PC-3 (cell line): ENCODE results near the gene CLN3. TPM values are rescaled to one million over a fixed set of nuclear protein-coding genes. Genes with fewer than 3 reads are reported as not detected.

ENCODE experiments used
- ATAC-seq: fragments of 200-7000 bp; cut with Tn5 transposase; 2 replicates; pipeline ENCODE4 v1.9.1; 2020; ENCODE audit warnings: mild to moderate bottlenecking, moderate library complexity
- BruUV-seq: library from RNA; stranded (reverse); fragments of 400-500 nt; replicated peaks from 2 replicates; lab custom pipeline; 2021; lab: Mats Ljungman, UMichigan
- CTCF ChIA-PET: fragments of 300-600 bp; sonication (Branson Sonifier 250); formaldehyde crosslinking; loops from one replicate; lab custom pipeline; 2022; ENCODE audit warnings: antibody characterized with exemption; lab: Charles Lee
- POLR2A ChIA-PET: fragments of 300-600 bp; sonication (Branson Sonifier 250); formaldehyde crosslinking; loops from one replicate; lab custom pipeline; 2022; ENCODE audit warnings: antibody characterized with exemption; ENCODE audit not compliant: unreplicated experiment; lab: Charles Lee
- DNase-seq: peaks from one replicate; pipeline ENCODE4 v3.0.0-alpha.2; 2015
- H2AFZ ChIP-seq: fragments of 300-600 bp; sonication (generic); 2 replicates; pipeline ENCODE4 v1.6.0; 2016; ENCODE audit warnings: antibody characterized with exemption, low read length
- H3F3A ChIP-seq: fragments of 300-600 bp; sonication (generic); one replicate; pipeline ENCODE4 v1.6.0; 2017; ENCODE audit warnings: antibody characterized with exemption, low read length, control low read depth, mild to moderate bottlenecking; ENCODE audit not compliant: unreplicated experiment
- H3K27ac ChIP-seq: fragments of 300-600 bp; sonication (generic); 2 replicates; pipeline ENCODE4 v1.5.1; 2016; ENCODE audit warnings: mild to moderate bottlenecking, low read length
- H3K27me3 ChIP-seq: fragments of 300-600 bp; sonication (generic); 2 replicates; pipeline ENCODE4 v1.6.1; 2016; ENCODE audit warnings: low read length, mixed read lengths
- H3K36me3 ChIP-seq: fragments of 300-600 bp; sonication (generic); 2 replicates; pipeline ENCODE4 v1.6.1; 2016; ENCODE audit warnings: low read depth, mixed run types, low read length, mixed read lengths
- H3K4me1 ChIP-seq: fragments of 300-600 bp; sonication (generic); 2 replicates; pipeline ENCODE4 v1.5.1; 2016; ENCODE audit warnings: low read length; ENCODE audit not compliant: insufficient read depth
- H3K4me2 ChIP-seq: fragments of 300-600 bp; sonication (generic); 2 replicates; pipeline ENCODE4 v1.6.0; 2016; ENCODE audit warnings: low read length
- H3K4me3 ChIP-seq: fragments of 300-600 bp; sonication (generic); 2 replicates; pipeline ENCODE4 v1.5.1; 2016; ENCODE audit warnings: mild to moderate bottlenecking, low read length, mixed read lengths
- H3K79me2 ChIP-seq: fragments of 300-600 bp; sonication (generic); 2 replicates; pipeline ENCODE4 v1.6.1; 2017; ENCODE audit warnings: low read length, mixed read lengths
- H3K9ac ChIP-seq: fragments of 300-600 bp; sonication (generic); 2 replicates; pipeline ENCODE4 v1.6.0; 2016; ENCODE audit warnings: mild to moderate bottlenecking, low read length
- H3K9me2 ChIP-seq: fragments of 300-600 bp; sonication (generic); replicated peaks from 2 replicates; pipeline ENCODE4 v1.6.1; 2016; ENCODE audit warnings: mixed run types, low read length, mixed read lengths
- H3K9me3 ChIP-seq: fragments of 300-600 bp; sonication (generic); 2 replicates; pipeline ENCODE4 v1.6.1; 2016; ENCODE audit warnings: low read length, mixed read lengths
- H4K20me1 ChIP-seq: fragments of 300-600 bp; sonication (generic); 2 replicates; pipeline ENCODE4 v1.6.1; 2016; ENCODE audit warnings: low read length, mixed read lengths
- CTCF ChIP-seq: fragments of 300-600 bp; sonication (generic); conservative IDR thresholded peaks from 2 replicates; pipeline ENCODE4 v1.5.1; 2017; ENCODE audit warnings: antibody characterized with exemption, low read depth, mild to moderate bottlenecking, low read length
- EZH2 ChIP-seq: fragments of 300-600 bp; sonication (generic); IDR thresholded peaks from one replicate; pipeline ENCODE4 v1.6.1; 2017; ENCODE audit warnings: antibody characterized with exemption, mild to moderate bottlenecking, low read length; ENCODE audit not compliant: unreplicated experiment
- EZH2phosphoT487 ChIP-seq: fragments of 300-600 bp; sonication (generic); IDR thresholded peaks from 2 replicates; pipeline ENCODE4 v1.6.1; 2018; ENCODE audit warnings: mild to moderate bottlenecking, antibody characterized with exemption, low read length, borderline replicate concordance
- intact Hi-C: fragments of 100-400 bp; cut with micrococcal nuclease; formaldehyde crosslinking; loops from 2 replicates; pipeline ENCODE4 v1.9.0; 2023
- total RNA-seq: library from RNA; depleted of rRNA; stranded (reverse); fragments of >200 nt; gene quantifications from 2 replicates; pipeline ENCODE4 v1.2.3, GENCODE V29; 2014

Gene CLN3
- total RNA-seq, 1 experiment from 2014 or later, result 13.3 TPM

DNA sequence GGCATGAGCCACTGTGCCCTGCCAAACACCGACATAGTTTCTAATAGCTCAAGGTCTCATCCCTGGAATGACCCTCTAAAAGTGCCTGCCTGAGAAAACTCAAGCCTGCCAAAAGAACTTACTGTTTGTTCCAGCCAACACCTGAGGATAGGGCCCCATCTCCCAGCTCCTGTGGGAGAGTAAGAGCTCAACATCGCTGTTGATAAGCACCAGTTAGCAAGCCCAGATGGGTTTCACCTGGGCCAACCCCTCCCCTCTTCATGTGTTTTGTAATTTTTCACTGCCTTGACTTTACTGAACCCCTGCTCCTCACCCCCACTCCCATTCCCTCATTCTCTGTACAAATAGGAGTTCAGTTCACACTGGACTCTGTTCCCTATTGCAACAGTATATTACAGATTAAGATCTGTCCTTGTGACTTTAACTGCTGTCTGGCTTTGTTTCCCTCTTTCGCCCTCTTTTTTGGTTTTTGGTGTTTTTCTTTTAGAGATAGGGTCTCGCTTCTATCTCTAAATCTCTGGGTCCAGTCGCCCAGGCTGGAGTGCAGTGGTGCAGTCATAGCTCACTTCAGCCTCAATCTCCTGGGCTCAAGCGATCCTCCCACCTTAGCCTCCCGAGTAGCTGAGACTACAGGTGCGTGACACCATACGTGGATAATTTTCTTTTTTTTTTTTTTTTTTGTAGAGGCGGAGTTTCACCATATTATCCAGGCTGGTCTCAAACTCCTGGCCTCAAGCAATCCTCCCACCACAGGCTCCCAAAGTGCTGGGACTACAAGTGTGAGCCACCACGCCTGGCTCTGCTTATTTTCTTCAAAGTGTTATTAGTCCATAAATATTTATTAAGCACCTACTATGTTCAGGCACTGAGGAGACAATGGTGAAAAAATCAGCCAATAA lies 34.6 kb upstream of the CLN3 start:
- no peak for ATAC-seq

DNA sequence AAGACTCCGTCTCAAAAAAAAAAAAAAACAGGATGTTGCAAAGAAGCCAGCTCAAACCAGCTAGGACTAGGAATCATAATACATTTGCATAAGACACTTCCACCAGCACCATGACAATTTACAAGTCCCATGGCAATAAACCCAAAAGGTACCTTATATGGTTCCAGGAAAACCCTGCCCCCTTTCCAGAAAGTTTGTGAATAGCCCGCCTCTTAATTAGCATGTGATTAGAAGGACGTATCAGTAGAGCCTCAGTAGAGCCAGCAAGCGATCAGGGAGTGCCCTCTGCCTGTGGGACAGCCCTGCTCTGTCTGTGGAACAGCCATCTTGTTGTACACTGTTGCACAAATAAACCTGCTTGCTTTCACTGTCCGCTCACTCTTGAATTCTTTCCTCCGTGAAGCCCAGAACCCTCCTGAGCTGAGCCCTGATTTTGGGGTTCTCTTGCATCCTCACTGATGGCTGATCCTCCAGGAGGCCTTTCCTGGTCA lies 32.9 kb upstream of the CLN3 start:
- intact Hi-C loops, result no loop called here
- H4K20me1 ChIP-seq, result no peaks in the 10 kb centered on the region
- no peak overlapping the region for H3K4me3 ChIP-seq
- H3K4me2 ChIP-seq, result no peak overlapping the region
- no peaks in the 10 kb centered on the region for H3F3A ChIP-seq
- CTCF ChIA-PET, result no interaction called here
- BruUV-seq, result no TSS peak
- H3K27ac ChIP-seq, result no peak overlapping the region
- ATAC-seq, result no peak
- no peaks in the 10 kb centered on the region for H3K36me3 ChIP-seq
- POLR2A ChIA-PET, result no interaction called here
- no peaks in the 10 kb centered on the region for H3K9me3 ChIP-seq
- no peak for DNase-seq
- no peak overlapping the region for H3K9ac ChIP-seq
- H3K27me3 ChIP-seq, result no peaks in the 10 kb centered on the region
- no peaks in the 10 kb centered on the region for H3K9me2 ChIP-seq
- no peaks in the 10 kb centered on the region for H3K4me1 ChIP-seq
- H3K79me2 ChIP-seq, result no peaks in the 10 kb centered on the region
- TF ChIP-seq CTCF (no peak), EZH2 (no peak), EZH2phosphoT487 (no peak)
- no peak overlapping the region for H2AFZ ChIP-seq

More for the DNA sequence above, 34.6 kb upstream of the CLN3 start:
- Histone ChIP-seq H3K27ac (no peak overlapping the region), H3K9ac (no peak overlapping the region), H3K9me2 (no peaks in the 10 kb centered on the region), H3K27me3 (no peaks in the 10 kb centered on the region), H3K4me1 (no peaks in the 10 kb centered on the region), H3K36me3 (no peaks in the 10 kb centered on the region), H3K4me2 (no peak overlapping the region), H4K20me1 (no peaks in the 10 kb centered on the region), H3K9me3 (no peaks in the 10 kb centered on the region), H3F3A (no peaks in the 10 kb centered on the region), H3K4me3 (no peak overlapping the region), H2AFZ (no peak overlapping the region), H3K79me2 (no peaks in the 10 kb centered on the region)
- BruUV-seq, result no TSS peak
- CTCF ChIA-PET, result no interaction called here
- intact Hi-C loops, result no loop called here
- TF ChIP-seq CTCF (no peak), EZH2phosphoT487 (no peak), EZH2 (no peak)
- DNase-seq, result no peak
- POLR2A ChIA-PET, result no interaction called here

- intact Hi-C loops, result no loop called here
- no peak overlapping the region for H3K4me2 ChIP-seq
- ChIA-PET POLR2A (no interaction called here), CTCF (no interaction called here)
- no TSS peak for BruUV-seq
- no peaks in the 10 kb centered on the region for H3K4me1 ChIP-seq
- H3F3A ChIP-seq, result no peaks in the 10 kb centered on the region
- no peak overlapping the region for H3K4me3 ChIP-seq
- no peak overlapping the region for H3K9ac ChIP-seq
- no peak for TF ChIP-seq EZH2phosphoT487
- no peak for TF ChIP-seq EZH2
- no peak for TF ChIP-seq CTCF
- no peak overlapping the region for H3K27ac ChIP-seq
- no peaks in the 10 kb centered on the region for H3K27me3 ChIP-seq
- DNase-seq (no peak), ATAC-seq (no peak)
- H3K9me3 ChIP-seq, result no peaks in the 10 kb centered on the region
- no peaks in the 10 kb centered on the region for H3K79me2 ChIP-seq
- H2AFZ ChIP-seq, result no peak overlapping the region
- no peaks in the 10 kb centered on the region for H3K9me2 ChIP-seq
- H4K20me1 ChIP-seq, result no peaks in the 10 kb centered on the region
- no peaks in the 10 kb centered on the region for H3K36me3 ChIP-seq
Observed at GRCh38 chr16:28522792-28523191, 30.9 kb upstream of the CLN3 start.
